DMS79 (cell line): Measurements from ENCODE around the gene COTL1.
"Not testable (repeated sequence)": the region's sequence is repeated elsewhere in the genome, so short reads cannot be mapped to it uniquely, and the experiment has no call there.

ENCODE experiments used
- DNase-seq: peaks from one replicate; lab custom pipeline; 2025; lab: John Stamatoyannopoulos, UW

COTL1 gene

DNA sequence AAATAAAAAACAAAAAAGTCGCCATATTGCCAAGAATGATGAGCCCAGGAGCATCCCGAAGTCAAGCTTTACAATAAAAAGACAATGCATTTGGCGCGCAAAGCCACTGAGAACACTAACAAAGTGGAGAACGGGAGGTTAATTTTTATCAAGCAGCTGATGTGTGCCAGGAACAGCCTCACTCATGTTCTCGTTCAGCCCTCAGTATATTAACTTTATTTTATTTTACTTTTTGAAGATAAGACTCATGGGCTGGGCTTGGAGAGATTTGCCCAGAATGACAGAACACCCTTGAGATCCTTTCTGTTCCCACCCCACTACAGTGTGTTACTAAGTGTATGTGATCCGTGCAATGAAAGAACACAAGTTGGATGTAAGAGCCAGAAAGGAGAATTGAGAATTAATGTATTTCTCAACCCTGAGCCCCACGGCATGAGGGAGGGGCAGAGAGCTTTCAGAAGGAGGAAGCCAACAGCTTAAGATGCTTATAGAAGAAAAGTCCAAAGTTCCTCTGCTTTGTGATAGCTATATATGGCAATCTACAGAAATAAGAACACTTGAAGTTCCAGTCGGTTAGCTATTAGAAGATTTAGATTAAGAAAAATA is 48.4 kb downstream of the COTL1 start:
- no peak for DNase-seq

- no peak for DNase-seq
Observed at GRCh38 chr16:84568066-84568465, 49.8 kb downstream of the COTL1 start.

- DNase-seq = no peak
Observed at GRCh38 chr16:84567286-84567962, 50.5 kb downstream of the COTL1 start.

GRCh38 chr16:84566545-84567257 is 51.2 kb downstream of the COTL1 start:
- DNase-seq = no peak

GRCh38 chr16:84565669-84566495 is 52.0 kb downstream of the COTL1 start:
- no peak for DNase-seq

GRCh38 chr16:84563786-84564420 is 54.0 kb downstream of the COTL1 start:
- no peak for DNase-seq

GRCh38 chr16:84563064-84563715 is 54.7 kb downstream of the COTL1 start:
- DNase-seq = no peak

DNA sequence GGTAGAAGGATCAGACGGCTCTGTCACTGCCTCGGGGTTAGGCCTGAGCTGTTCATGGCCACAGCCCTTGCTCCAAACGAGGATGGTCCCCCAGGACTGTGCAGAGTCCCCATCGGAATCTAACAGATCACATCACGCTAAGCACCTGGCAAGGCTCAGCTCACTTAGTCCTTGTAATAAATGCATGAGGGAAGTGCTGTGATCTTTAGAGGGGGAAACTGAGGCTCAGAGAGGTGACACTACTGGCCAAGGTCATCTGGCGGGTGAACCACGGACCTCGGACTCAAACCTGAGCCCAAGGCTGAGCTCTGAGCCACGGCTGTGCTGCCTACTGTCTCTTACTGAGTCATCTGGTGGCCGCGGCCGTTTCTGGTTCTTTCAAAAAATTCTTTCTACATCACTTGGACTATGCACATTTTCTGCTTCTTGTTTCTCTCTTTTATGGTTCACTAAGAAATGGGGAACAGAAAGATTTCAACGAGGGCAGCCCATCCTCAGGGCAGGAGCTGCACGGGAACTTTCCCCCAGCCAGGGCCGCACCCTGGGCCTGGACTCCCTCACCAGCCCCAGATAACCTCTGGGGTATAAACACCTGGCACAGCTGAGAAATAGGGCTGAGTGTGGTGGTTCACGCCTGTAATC is 55.6 kb downstream of the COTL1 start:
- no peak for DNase-seq

GRCh38 chr16:84561291-84561690 is 56.6 kb downstream of the COTL1 start:
- DNase-seq = no peak

DNA sequence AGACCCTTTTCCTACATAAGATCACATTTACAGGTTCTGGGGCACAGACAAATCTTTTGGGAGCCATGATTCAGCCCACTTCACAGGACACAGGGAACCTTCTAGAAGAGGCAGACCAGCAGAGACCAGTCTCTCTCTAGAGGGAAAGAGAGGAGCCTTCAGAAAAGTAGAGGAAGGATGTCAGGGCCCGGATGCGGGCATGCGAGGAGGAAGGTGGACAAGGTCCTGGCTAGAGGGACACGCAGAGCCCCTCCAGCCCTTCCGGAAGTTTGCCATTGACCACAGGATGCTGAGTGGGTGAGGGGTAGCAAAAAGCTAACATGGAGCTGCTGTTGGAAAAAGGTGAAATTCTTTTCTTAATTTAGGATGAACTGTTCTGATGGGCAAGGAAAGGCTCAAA is 57.6 kb downstream of the COTL1 start:
- DNase-seq = no peak

GRCh38 chr16:84559311-84559932 is 58.5 kb downstream of the COTL1 start:
- DNase-seq = no peak

GRCh38 chr16:84558850-84559249 is 59.0 kb downstream of the COTL1 start:
- not testable (repeated sequence) for DNase-seq

DNA sequence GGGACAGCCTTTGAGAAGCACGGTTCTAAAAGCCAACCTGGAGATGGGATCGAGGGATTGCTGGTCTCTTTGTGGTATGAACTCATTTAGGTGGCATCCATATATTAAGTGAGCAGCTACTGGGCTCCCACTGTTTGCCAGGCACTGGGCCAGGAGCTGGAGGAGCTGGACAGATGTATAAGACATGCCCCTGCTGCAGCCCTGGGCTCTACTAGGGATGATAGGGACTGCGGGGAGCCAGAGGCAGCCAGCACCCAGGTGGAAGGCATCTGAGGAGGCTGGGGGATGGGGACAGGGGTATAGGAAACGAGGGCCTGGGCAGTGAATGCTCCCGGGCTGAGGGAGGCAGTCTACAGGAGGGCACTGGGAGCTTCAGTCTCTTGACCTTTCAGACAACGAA is 60.4 kb downstream of the COTL1 start:
- no peak for DNase-seq

- DNase-seq = no peak
Observed at GRCh38 chr16:84557059-84557458, 60.8 kb downstream of the COTL1 start.

GRCh38 chr16:84555418-84556196 is 62.3 kb downstream of the COTL1 start:
- DNase-seq = no peak

DNA sequence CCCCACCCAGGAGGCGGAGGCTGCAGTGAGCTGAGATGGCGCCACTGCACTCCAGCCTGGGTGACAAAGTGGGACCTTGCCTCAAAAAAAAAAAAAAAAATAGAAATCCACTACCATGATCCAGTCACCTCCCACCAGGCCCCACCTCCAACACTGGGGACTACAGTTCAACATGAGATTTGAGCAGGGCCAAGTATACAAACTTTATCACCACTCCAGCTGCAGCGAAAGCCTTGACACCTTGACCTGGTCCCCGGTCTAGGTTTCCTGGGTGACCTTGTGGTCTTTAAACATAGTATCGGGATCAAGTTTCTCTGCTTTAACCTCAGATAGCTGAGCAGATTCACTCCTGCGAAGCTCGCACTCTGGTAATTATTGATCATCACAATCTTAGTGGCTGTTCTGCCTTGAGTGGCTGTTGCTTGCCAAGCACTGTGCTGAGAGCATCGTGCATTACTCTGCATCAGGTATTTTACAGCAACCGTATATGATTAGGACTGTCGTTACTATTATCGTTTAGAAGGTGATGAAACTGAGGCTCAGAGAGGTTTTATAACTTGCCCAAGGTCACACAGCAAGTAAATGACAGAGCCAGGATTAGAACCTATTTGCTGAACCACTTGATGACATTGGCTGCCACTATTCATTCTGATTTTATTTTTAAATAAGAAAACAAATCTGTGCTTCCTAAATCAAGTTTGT is 63.1 kb downstream of the COTL1 start:
- DNase-seq = no peak

DNA sequence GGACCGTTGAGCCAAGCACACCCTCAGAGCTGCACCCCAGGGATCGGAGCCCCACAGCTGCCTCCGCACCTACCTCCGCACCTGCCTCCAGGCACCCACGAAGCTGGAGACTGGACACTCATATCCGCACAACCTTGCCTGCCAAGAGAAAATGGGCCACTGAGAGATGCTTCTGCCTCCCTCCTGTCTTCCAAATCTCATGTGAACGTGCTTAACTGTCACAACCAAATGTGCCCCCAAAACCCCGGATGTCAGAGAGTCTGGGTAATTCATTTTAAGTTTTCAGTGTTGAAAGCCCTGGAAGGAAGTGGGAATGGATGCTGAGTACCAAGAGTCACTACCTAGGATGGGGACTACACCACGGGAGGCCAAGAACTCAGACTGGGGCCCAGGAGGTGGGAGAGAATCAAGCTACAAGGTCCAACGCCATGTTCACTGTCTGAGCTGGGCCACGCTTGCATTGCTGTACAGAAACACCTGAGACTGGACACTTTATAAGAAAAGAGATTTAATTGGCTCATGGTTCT is 63.9 kb downstream of the COTL1 start:
- DNase-seq = no peak

GRCh38 chr16:84552135-84552534 is 65.7 kb downstream of the COTL1 start:
- DNase-seq = no peak

- no peak for DNase-seq
Observed at GRCh38 chr16:84550096-84550495, 67.8 kb downstream of the COTL1 start.
